UCSD-AML1 (cell line): ENCODE measurements around the gene ATP11C.
"Not testable (repeated sequence)": the region's sequence is repeated elsewhere in the genome, so short reads cannot be mapped to it uniquely, and the experiment has no call there.

Source experiments
- DNase-seq: peaks from one replicate; lab custom pipeline; 2025; ENCODE audit not compliant: unreplicated experiment; lab: John Stamatoyannopoulos, UW

The ATP11C gene

GRCh38 chrX:139932901-139933796, at the start of gene ATP11C:
TSS of gene ATP11C (minus strand) at chrX:139933053. CDS start at chrX:139932042, 1,011 bp downstream.
- DNase-seq: peak; percentile 85

GRCh38 chrX:139974471-139974870, 41.6 kb upstream of the ATP11C start:
- no peak for DNase-seq

GRCh38 chrX:139972629-139973624, 40.1 kb upstream of the ATP11C start:
- DNase-seq: no peak

GRCh38 chrX:139972113-139972512, 39.3 kb upstream of the ATP11C start:
- no peak for DNase-seq

- DNase-seq: no peak
These were observed 38.5 kb upstream of the ATP11C start for GRCh38 chrX:139971394-139971749.

GRCh38 chrX:139969286-139969685, 36.4 kb upstream of the ATP11C start:
- DNase-seq: no peak

- DNase-seq: no peak
These were observed 34.9 kb upstream of the ATP11C start for GRCh38 chrX:139967750-139968149.

GRCh38 chrX:139967300-139967699, 34.4 kb upstream of the ATP11C start:
- DNase-seq: no peak

- DNase-seq: not testable (repeated sequence)
These were observed 33.3 kb upstream of the ATP11C start for GRCh38 chrX:139966159-139966558.

GRCh38 chrX:139965421-139965820, 32.6 kb upstream of the ATP11C start, which contains the start of gene CXorf66:
TSS of gene CXorf66 (minus strand) at chrX:139965521. CDS start at chrX:139965496, 25 bp downstream.
- DNase-seq: no peak

GRCh38 chrX:139961091-139961490, 28.2 kb upstream of the ATP11C start:
- not testable (repeated sequence) for DNase-seq

- DNase-seq: no peak
These were observed 16.9 kb upstream of the ATP11C start for GRCh38 chrX:139949703-139950102.

GRCh38 chrX:139945075-139945474, 12.2 kb upstream of the ATP11C start:
- no peak for DNase-seq

GRCh38 chrX:139936259-139936658, 3.4 kb upstream of the ATP11C start:
- no peak for DNase-seq

- DNase-seq: no peak
These were observed 1.1 kb upstream of the ATP11C start for GRCh38 chrX:139933904-139934303.

GRCh38 chrX:139932073-139932900, 566 bp downstream of the ATP11C start:
- peak; percentile 46 for DNase-seq

- DNase-seq: no peak
These were observed 1.2 kb downstream of the ATP11C start for GRCh38 chrX:139931646-139932072.

GRCh38 chrX:139930916-139931645, 1.8 kb downstream of the ATP11C start:
- DNase-seq: peak; percentile 31

- no peak for DNase-seq
These were observed 2.5 kb downstream of the ATP11C start for GRCh38 chrX:139930401-139930800.

- no peak for DNase-seq
These were observed 3.0 kb downstream of the ATP11C start for GRCh38 chrX:139929876-139930275.
